ENCODE results near the gene KCND3. TPM values are rescaled to one million over a fixed set of nuclear protein-coding genes. Genes with fewer than 3 reads are reported as not detected.

Gene KCND3
- total RNA-seq, 2 experiments from 2014 or later = not detected

DNA sequence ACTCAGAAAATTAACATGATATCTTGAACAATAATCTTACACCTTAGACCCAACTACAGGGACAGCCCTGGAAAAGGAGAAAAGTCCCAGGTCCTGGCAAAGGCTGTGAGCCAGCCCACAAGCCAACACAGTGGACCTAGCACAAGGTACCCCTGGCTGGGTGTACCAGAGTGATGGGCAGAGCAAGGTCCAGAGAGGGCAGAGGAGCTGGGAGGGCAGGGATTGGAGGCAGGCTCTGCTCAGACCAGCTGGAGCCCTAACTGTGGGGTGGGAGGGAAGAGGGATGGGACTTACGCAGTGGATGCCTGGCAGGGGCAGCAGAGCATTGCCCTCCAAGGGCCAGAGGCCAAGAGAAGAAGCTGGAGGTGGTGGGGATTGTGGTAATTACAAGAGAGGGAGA lies 101.6 kb downstream of the KCND3 start:
- Mint-ChIP-seq H3K4me1 (peaks cover 4% of the 10 kb centered on the region), H3K9me3 (no peaks in the 10 kb centered on the region), H3K27ac (no peak overlapping the region), H3K36me3 (ENCODE audit: low read depth) (no peaks in the 10 kb centered on the region), H3K27me3 (peaks cover 20% of the 10 kb centered on the region), H3K4me3 (no peak overlapping the region)
- DNase-seq = no peak
- ChIA-PET CTCF (no interaction called here), POLR2A (no interaction called here)

DNA sequence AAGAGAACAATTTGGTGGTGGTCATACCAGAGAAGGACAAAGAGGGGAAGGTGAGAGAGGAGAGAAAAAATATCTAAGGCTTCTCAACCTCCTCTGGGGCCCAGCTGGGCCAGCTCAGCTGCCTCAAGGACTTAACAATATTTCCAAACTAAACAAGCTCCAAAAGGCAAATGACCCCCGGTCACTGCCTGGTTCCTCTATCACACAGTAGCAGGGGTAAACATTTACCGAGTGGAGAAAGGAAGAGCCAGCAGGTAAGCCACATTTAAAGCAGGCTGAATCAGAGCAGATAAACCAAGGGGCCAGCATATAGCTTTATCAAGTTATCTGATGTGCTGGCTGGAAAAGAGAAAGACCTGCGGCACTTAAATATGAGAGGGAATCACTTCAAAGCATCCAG lies 102.1 kb downstream of the KCND3 start:
- Mint-ChIP-seq H3K27ac (no peak overlapping the region), H3K36me3 (ENCODE audit: low read depth) (no peaks in the 10 kb centered on the region), H3K4me3 (no peak overlapping the region), H3K4me1 (peaks cover 4% of the 10 kb centered on the region), H3K27me3 (peaks cover 20% of the 10 kb centered on the region), H3K9me3 (no peaks in the 10 kb centered on the region)
- ChIA-PET CTCF (no interaction called here), POLR2A (no interaction called here)
- no peak for DNase-seq

DNA sequence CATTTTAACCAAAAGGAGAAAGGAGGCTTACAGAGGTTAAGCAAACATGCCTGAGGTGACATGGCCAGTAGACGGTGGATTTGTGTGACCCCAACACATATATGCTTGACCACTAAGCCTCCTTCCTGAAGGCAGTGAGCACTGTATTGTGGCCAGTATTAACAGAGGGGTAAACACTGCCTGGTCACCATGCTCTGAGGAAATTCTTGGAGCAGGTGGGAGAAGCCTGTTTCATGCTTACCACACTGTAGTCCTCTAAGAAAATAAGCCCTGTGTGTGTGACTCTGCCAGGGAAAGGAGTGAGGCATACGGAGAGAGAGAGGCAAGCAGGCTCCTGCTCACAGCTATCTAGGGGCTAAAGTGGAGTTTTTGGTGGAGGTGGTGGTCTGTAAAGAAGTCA lies 102.7 kb downstream of the KCND3 start:
- H3K9me3 Mint-ChIP-seq = no peaks in the 10 kb centered on the region
- H3K27ac Mint-ChIP-seq = no peak overlapping the region
- H3K4me1 Mint-ChIP-seq = peaks cover 4% of the 10 kb centered on the region
- DNase-seq = no peak
- peaks cover 21% of the 10 kb centered on the region for H3K27me3 Mint-ChIP-seq
- ChIA-PET POLR2A (no interaction called here), CTCF (no interaction called here)
- no peak overlapping the region for H3K4me3 Mint-ChIP-seq
- no peaks in the 10 kb centered on the region for H3K36me3 Mint-ChIP-seq (ENCODE audit: low read depth)

DNA sequence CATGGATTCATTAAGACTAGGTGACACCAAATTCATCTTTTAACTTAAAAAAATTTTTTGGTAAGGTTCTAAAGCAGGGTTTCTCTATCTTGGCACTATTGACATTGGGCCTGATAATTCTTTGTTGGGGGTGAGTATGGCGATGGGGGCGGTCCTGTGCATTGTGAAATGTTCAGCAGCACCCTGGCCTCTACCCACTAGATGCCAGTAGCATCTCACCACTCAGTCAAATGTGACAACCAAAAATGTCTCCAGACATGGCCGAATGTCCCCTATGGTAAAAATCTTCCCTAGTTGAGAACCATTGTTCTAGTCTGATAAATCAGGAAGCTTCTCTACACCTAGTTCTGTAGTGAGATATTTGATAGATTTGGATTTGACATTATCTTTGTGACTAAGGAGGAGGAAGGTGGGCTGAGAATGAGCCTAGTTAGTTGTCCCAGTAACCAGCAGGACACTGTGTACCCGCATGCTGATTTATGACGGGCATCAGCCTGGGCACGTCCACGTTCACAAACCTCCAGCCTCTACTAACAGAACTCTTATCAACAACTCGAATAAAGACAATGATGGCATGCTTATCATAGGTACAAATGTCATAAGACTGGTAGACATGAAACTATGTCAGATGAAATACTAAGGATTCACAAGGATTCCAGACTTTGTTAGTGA lies 104.6 kb downstream of the KCND3 start:
- DNase-seq = no peak
- Mint-ChIP-seq H3K27ac (no peak overlapping the region), H3K4me1 (peaks cover 4% of the 10 kb centered on the region), H3K36me3 (ENCODE audit: low read depth) (no peaks in the 10 kb centered on the region), H3K9me3 (no peaks in the 10 kb centered on the region), H3K27me3 (peaks cover 29% of the 10 kb centered on the region), H3K4me3 (no peak overlapping the region)
- POLR2A ChIA-PET = no interaction called here
- CTCF ChIA-PET = no interaction called here

GRCh38 chr1:111882986-111883560 lies 106.4 kb downstream of the KCND3 start:
- Mint-ChIP-seq H3K27ac (no peak overlapping the region), H3K9me3 (no peaks in the 10 kb centered on the region), H3K4me3 (no peak overlapping the region), H3K27me3 (peaks cover 31% of the 10 kb centered on the region), H3K36me3 (ENCODE audit: low read depth) (no peaks in the 10 kb centered on the region), H3K4me1 (no peaks in the 10 kb centered on the region)
- CTCF ChIA-PET = no interaction called here
- no peak for DNase-seq
- POLR2A ChIA-PET = no interaction called here

DNA sequence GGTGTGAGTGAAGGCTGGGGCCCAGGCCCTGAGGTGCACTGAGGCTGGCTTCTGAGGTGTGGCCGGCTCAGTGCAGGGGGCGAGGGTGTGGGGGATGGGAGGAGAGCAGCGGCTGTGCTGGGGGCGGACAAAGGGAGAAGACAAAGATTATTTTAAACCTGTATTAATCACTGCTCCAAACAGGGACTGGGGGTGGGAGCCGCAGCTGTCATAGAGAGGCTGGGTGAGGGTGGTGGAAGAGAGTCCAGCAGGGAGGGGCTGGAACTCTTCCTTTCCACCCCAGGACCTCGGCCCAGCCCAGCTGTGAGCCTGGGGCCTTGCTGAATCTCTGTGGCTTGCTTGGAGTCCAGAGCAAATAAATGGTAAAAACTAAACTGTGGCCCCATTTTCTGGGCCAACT lies 106.9 kb downstream of the KCND3 start:
- POLR2A ChIA-PET = no interaction called here
- Mint-ChIP-seq H3K36me3 (ENCODE audit: low read depth) (no peaks in the 10 kb centered on the region), H3K4me3 (no peak overlapping the region), H3K27ac (no peak overlapping the region), H3K4me1 (no peaks in the 10 kb centered on the region), H3K27me3 (peaks cover 28% of the 10 kb centered on the region), H3K9me3 (no peaks in the 10 kb centered on the region)
- DNase-seq = no peak
- CTCF ChIA-PET = no interaction called here

GRCh38 chr1:111880881-111881837 lies 108.3 kb downstream of the KCND3 start:
- Mint-ChIP-seq H3K4me3 (no peak overlapping the region), H3K9me3 (no peaks in the 10 kb centered on the region), H3K4me1 (no peaks in the 10 kb centered on the region), H3K27me3 (peaks cover 22% of the 10 kb centered on the region), H3K36me3 (ENCODE audit: low read depth) (no peaks in the 10 kb centered on the region), H3K27ac (no peak overlapping the region)
- DNase-seq = no peak
- ChIA-PET POLR2A (no interaction called here), CTCF (no interaction called here)

- Mint-ChIP-seq H3K27me3 (peaks cover 39% of the 10 kb centered on the region), H3K4me3 (no peak overlapping the region), H3K27ac (no peak overlapping the region), H3K4me1 (no peaks in the 10 kb centered on the region), H3K9me3 (no peaks in the 10 kb centered on the region), H3K36me3 (ENCODE audit: low read depth) (no peaks in the 10 kb centered on the region)
- no peak for DNase-seq
- POLR2A ChIA-PET = no interaction called here
- CTCF ChIA-PET = no interaction called here
Observed at GRCh38 chr1:111879081-111879480, 110.4 kb downstream of the KCND3 start.

DNA sequence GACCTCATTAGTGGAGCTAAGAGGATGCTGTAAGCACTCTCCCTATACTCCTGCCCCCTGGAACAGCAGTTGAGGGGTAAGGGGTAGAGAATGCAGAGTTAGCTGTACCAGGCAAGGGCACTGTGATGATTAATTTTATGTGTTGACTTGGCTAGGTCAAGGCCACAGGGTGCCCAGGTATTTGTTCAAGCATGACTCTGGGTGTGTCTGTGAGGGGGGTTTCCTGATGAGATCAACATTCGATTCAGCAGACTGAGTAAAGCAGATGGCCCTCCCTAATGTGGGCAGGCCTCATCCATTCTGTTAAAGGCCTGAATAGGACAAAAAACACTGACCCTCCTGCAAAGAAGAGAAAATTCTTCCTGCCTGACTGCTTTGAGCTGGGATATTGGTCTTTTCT lies 110.8 kb downstream of the KCND3 start:
- Mint-ChIP-seq H3K4me1 (no peaks in the 10 kb centered on the region), H3K27ac (no peak overlapping the region), H3K36me3 (ENCODE audit: low read depth) (no peaks in the 10 kb centered on the region), H3K4me3 (no peak overlapping the region), H3K9me3 (no peaks in the 10 kb centered on the region), H3K27me3 (peaks cover 37% of the 10 kb centered on the region)
- CTCF ChIA-PET = no interaction called here
- DNase-seq = no peak
- POLR2A ChIA-PET = no interaction called here

DNA sequence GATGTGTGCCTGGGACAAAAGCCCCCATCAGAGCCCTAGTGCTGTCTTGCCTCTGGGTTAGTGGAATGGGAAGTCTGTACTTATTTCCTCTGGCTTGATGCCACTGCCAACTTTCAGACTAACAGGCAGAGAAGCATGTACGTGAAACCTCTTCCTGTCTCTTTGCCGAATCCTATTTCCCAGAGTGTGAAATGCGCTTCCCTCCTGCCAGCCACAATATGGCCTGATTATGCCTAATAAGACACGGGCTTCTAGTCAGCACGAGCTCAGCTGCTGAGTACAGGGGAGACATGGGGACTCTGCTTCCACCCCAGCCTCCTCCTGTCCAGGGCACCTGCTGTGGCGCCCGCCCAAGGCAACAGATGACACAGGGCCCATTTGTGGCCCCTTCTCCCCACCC lies 111.4 kb downstream of the KCND3 start:
- ChIA-PET CTCF (no interaction called here), POLR2A (no interaction called here)
- DNase-seq = no peak
- Mint-ChIP-seq H3K27ac (no peak overlapping the region), H3K4me3 (no peak overlapping the region), H3K9me3 (no peaks in the 10 kb centered on the region), H3K4me1 (no peaks in the 10 kb centered on the region), H3K36me3 (ENCODE audit: low read depth) (no peaks in the 10 kb centered on the region), H3K27me3 (peaks cover 39% of the 10 kb centered on the region)

- Mint-ChIP-seq H3K36me3 (ENCODE audit: low read depth) (no peaks in the 10 kb centered on the region), H3K4me3 (no peak overlapping the region), H3K27ac (no peak overlapping the region), H3K4me1 (no peaks in the 10 kb centered on the region), H3K27me3 (peaks cover 37% of the 10 kb centered on the region), H3K9me3 (no peaks in the 10 kb centered on the region)
- POLR2A ChIA-PET = no interaction called here
- no peak for DNase-seq
- CTCF ChIA-PET = no interaction called here
Observed at GRCh38 chr1:111876631-111877030, 112.8 kb downstream of the KCND3 start.

- H3K27ac Mint-ChIP-seq = no peak overlapping the region
- DNase-seq = no peak
- ChIA-PET CTCF (no interaction called here), POLR2A (no interaction called here)
- H3K9me3 Mint-ChIP-seq = no peaks in the 10 kb centered on the region
- peaks cover 33% of the 10 kb centered on the region for H3K27me3 Mint-ChIP-seq
- no peak overlapping the region for H3K4me3 Mint-ChIP-seq
- H3K4me1 Mint-ChIP-seq = no peaks in the 10 kb centered on the region
- no peaks in the 10 kb centered on the region for H3K36me3 Mint-ChIP-seq (ENCODE audit: low read depth)
Observed at GRCh38 chr1:111875640-111876039, 113.8 kb downstream of the KCND3 start.

DNA sequence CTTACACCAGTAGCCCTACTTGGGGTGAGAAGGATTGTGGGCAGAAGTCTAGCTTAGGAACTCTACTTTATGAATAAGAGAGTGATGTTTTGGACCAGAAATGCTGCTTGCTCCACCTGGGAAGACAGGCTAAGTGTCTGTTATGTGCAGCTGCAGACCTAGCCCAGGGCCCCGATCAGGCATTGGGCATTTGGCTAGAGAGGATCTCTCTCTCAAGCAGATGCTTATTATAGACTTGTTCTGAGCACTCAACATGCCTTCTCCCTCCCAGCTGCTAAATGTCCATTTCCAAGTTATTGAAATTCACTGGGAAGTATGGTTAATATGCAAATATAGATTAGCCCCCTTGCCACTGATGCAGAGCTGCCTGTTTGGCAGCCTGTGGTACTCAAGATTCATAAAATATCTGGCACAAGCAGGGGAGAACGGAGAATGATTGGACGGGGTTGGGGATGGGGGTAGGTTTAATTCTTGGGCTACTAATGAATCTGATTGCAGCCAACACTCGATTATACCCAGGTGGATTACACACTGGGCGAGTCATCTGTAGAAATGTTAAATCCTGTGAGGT lies 115.9 kb downstream of the KCND3 start:
- H3K36me3 Mint-ChIP-seq (ENCODE audit: low read depth) = no peaks in the 10 kb centered on the region
- no peak overlapping the region for H3K27ac Mint-ChIP-seq
- no peaks in the 10 kb centered on the region for H3K9me3 Mint-ChIP-seq
- CTCF ChIA-PET = no interaction called here
- H3K27me3 Mint-ChIP-seq = peaks cover 27% of the 10 kb centered on the region
- no peaks in the 10 kb centered on the region for H3K4me1 Mint-ChIP-seq
- no peak overlapping the region for H3K4me3 Mint-ChIP-seq
- POLR2A ChIA-PET = no interaction called here
- no peak for DNase-seq

Measured in activated CD4-positive, alpha-beta memory T cell treated with anti-CD3 and anti-CD28 coated beads, Interleukin-2, amount 10 ng/mL, durations not matched to agents 7 days and 5 days (primary cell).